ENCODE data around the gene ADAM17.

GRCh38 chr2:9527995-9528787, 27.4 kb downstream of the ADAM17 start:
- TF ChIP-seq CTCF (conservative IDR thresholded peaks at IDR 0.05 in 1 of 2, IDR thresholded peaks at IDR 0.05 in 1 of 2; ENCODE audit: extremely low read depth in 1 of 2, insufficient read depth in 1 of 2, low read depth in 1 of 2, low read length in 2 of 2) (no peak), EZH2 (IDR thresholded peaks at IDR 0.05; ENCODE audit: borderline replicate concordance, low read length) (no peak)
